GM12891 (cell line): ENCODE results near the gene TMEM87B.
"Not testable (repeated sequence)": the region's sequence is repeated elsewhere in the genome, so short reads cannot be mapped to it uniquely, and the experiment has no call there.

Source experiments
- DNase-seq: peaks from one replicate; pipeline ENCODE4 v3.0.0; 2011; ENCODE audit warnings: low spot score; ENCODE audit not compliant: insufficient read length
- FAIRE-seq: peaks from 2 replicates; lab custom pipeline; 2011; peaks lifted over from hg19 to GRCh38; lab: Jason Lieb, UNC
- PAX5 ChIP-seq: IDR thresholded peaks from 2 replicates; pipeline ENCODE4 v1.6.1; 2011; ENCODE audit warnings: low read length, moderate library complexity, mild to moderate bottlenecking; ENCODE audit not compliant: insufficient read depth, severe bottlenecking
- POLR2A ChIP-seq: IDR thresholded peaks from 2 replicates; pipeline ENCODE4 v1.6.1; 2011; ENCODE audit warnings: low read depth, low read length, control low read depth
- POLR2AphosphoS5 ChIP-seq: IDR thresholded peaks from 2 replicates; pipeline ENCODE4 v1.6.1; 2011; ENCODE audit warnings: low read depth, low read length, control low read depth
- POU2F2 ChIP-seq: IDR thresholded peaks from 2 replicates; pipeline ENCODE4 v1.6.1; 2011; ENCODE audit warnings: low read depth, mild to moderate bottlenecking, control low read depth, low read length, moderate library complexity
- SPI1 ChIP-seq: IDR thresholded peaks from 2 replicates; pipeline ENCODE4 v1.6.1; 2011; ENCODE audit warnings: low read depth, low read length, control low read depth
- TAF1 ChIP-seq: IDR thresholded peaks from 2 replicates; pipeline ENCODE4 v1.6.1; 2011; ENCODE audit warnings: low read depth, low read length, control low read depth

TMEM87B gene

DNA sequence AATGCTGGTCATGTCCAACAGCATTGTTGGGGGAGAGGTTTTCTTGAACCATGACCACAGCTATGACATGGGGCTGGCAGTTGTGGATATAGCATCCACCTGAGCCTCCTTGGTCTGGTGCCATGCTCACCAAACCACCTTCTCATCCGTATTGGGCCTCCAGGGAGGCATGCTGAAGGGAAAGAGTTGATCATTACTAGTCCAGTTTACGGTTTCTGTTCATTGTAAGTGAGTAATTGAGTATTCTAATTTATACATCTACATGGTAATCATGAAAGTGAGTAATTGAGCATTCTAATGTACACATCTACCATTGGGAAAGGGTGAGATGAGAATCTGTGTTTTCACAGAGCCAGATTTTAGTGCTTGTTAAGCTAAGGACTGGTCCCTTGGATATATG, 6.8 kb downstream of the TMEM87B start:
- DNase-seq (no peak), FAIRE-seq (no peak)
- no peak for TF ChIP-seq TAF1
- TF ChIP-seq POLR2A, result no peak
- TF ChIP-seq SPI1, result no peak
- TF ChIP-seq POLR2AphosphoS5, result no peak
- TF ChIP-seq PAX5, result no peak
- TF ChIP-seq POU2F2, result no peak

GRCh38 chr2:112062894-112063293, 7.8 kb downstream of the TMEM87B start:
- DNase-seq, result no peak
- no peak for FAIRE-seq
- TF ChIP-seq POLR2A, result no peak
- no peak for TF ChIP-seq POU2F2
- TF ChIP-seq POLR2AphosphoS5, result no peak
- no peak for TF ChIP-seq TAF1

DNA sequence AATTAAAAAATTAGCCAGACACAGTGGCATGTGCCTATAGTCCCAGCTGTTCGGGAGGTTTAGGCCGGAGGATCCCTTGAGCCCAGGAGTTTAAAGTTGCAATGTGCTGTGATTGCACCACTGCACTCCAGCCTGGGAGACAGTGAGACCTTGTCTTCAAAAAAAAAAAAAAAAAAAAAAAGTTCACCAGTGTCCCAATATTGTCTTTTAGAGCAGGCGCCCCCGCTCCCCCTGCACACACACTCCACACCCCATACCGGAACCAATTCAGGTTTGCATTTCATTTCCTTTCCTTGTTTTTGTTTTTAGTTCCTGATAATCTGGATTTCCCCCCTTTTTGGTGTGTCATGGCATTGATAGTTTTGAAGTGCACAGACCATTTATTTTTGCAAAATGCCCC, 10.4 kb downstream of the TMEM87B start:
- TF ChIP-seq SPI1 (no peak), TAF1 (no peak), POLR2A (no peak), POU2F2 (no peak), POLR2AphosphoS5 (no peak), PAX5 (no peak)
- FAIRE-seq, result no peak
- no peak for DNase-seq

GRCh38 chr2:112065966-112066365, 10.9 kb downstream of the TMEM87B start:
- DNase-seq, result no peak
- peak; percentile 51 for FAIRE-seq
- TF ChIP-seq TAF1, result no peak
- TF ChIP-seq POLR2A, result no peak
- no peak for TF ChIP-seq POLR2AphosphoS5
- TF ChIP-seq POU2F2, result no peak
- no peak for TF ChIP-seq PAX5
- TF ChIP-seq SPI1, result no peak

- not testable (repeated sequence) for FAIRE-seq, DNase-seq
These were observed 14.7 kb downstream of the TMEM87B start for GRCh38 chr2:112069794-112070193.

DNA sequence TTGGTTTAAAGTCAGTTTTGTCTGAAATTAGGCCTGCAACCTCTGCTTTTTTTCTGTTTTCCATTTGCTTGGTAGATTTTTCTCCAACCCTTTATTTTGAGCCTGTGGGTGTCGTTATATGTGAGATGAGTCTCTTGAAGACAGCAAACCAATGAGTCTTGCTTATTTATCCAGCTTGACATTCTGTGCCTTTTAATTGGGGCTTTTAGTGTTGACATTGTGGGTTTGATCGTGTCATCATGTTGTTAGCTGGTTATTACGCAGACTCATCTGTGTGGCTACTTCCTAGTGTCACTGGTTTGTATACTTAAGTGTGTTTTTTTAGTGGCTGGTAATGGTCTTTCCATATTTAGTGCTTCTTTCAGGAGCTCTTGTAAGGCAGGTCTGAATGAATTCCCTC, 18.8 kb downstream of the TMEM87B start:
- no peak for TF ChIP-seq POLR2AphosphoS5
- no peak for TF ChIP-seq POU2F2
- no peak for TF ChIP-seq TAF1
- no peak for TF ChIP-seq PAX5
- TF ChIP-seq SPI1, result no peak
- TF ChIP-seq POLR2A, result no peak
- DNase-seq, result no peak
- no peak for FAIRE-seq

DNA sequence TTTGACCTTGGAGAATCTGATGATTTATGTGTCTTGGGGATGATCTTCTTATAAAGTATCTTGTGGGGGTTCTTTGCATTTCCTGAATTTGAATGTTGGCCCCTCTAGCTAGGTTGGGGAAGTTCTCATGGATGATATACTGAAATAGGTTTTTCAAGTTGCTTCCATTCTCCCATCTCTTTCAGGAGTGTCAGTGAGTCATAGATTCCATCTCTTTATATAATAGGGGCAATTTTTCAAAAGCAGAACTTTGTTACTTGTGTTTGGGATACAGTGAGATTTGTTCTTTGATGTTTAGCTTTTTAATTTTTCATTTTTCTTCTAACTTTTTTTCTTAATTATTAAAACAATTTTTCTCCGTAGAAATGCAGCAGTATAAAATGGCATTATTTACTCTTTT, 19.4 kb downstream of the TMEM87B start:
- TF ChIP-seq TAF1 (no peak), POLR2AphosphoS5 (no peak), SPI1 (no peak), PAX5 (no peak), POU2F2 (no peak), POLR2A (no peak)
- no peak for DNase-seq

GRCh38 chr2:112075490-112076260, 20.6 kb downstream of the TMEM87B start:
- FAIRE-seq (no peak), DNase-seq (no peak)
- TF ChIP-seq POLR2A, result no peak
- no peak for TF ChIP-seq POU2F2
- TF ChIP-seq TAF1, result no peak
- TF ChIP-seq SPI1, result no peak
- no peak for TF ChIP-seq PAX5
- TF ChIP-seq POLR2AphosphoS5, result no peak

More for the DNA sequence above, 19.4 kb downstream of the TMEM87B start:
- FAIRE-seq, result no peak

GRCh38 chr2:112077814-112078213, 22.7 kb downstream of the TMEM87B start:
- TF ChIP-seq POLR2A (no peak), PAX5 (no peak), TAF1 (no peak), POU2F2 (no peak), POLR2AphosphoS5 (no peak), SPI1 (no peak)
- FAIRE-seq (no peak), DNase-seq (no peak)

DNA sequence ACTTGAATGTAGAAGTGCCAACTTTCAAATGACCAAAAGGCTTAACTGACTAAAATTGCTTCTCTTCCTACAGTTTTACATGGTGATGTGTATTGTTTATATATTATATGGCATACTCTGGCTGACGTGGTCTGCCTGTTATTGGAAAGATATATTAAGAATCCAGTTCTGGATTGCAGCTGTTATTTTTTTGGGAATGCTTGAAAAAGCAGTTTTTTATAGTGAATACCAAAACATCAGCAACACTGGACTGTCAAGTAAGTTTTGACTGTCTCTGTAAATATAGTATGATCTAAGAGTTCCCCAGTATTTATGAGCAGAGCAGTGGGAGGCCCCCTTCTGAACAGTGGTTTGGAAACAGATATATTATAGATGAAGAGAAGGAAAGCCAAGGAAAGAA, 26.2 kb downstream of the TMEM87B start:
- TF ChIP-seq TAF1 (no peak), PAX5 (no peak), POLR2A (no peak), POLR2AphosphoS5 (no peak), SPI1 (no peak), POU2F2 (no peak)
- no peak for FAIRE-seq

DNA sequence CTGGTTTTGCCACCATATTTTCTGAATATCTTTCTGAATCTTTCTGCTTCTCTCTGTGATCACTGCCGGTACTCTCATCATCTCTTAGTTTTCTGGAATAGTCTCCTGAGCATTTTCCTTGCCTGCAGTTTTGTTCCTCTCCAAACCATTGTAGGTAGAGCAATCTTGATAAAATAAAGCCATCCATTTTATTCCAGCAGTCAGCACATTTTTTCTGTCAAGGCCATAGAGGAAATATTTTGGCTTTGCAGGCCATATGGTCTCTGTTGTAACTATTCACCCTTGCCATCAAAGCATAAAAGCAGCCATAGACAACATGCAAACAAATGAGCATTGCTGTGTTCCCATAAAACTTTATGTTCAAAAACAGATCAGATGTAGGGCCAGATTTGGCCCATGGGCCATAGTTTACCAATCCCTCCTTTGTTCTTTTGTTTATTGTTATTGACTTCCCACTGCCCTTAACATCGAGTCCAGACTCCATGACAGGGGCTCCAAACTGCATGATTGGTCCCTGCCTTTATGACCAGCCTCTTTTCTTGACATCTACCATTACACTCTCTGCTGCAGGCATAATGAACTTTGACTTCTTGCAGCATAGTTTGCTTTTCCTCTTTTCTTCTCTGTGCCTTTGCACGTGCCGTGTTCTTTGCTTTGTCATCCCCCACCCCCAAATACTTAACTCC, 29.8 kb downstream of the TMEM87B start:
- DNase-seq (no peak), FAIRE-seq (no peak)
- TF ChIP-seq POU2F2, result no peak
- no peak for TF ChIP-seq SPI1

More for the DNA sequence above, 26.2 kb downstream of the TMEM87B start:
- no peak for DNase-seq
